GM19328 (cell line): ENCODE data around the gene SLAIN2.

ENCODE experiments used
- ATAC-seq: cut with Tn5 transposase; IDR thresholded peaks from one replicate; pipeline ENCODE4 v1.9.1; 2021; ENCODE audit warnings: mild to moderate bottlenecking, moderate library complexity; ENCODE audit not compliant: unreplicated experiment

Gene SLAIN2

GRCh38 chr4:48334236-48334635 lies 7.1 kb upstream of the SLAIN2 start:
- no peak for ATAC-seq

GRCh38 chr4:48334900-48335384 lies 6.4 kb upstream of the SLAIN2 start:
- ATAC-seq, result no peak

- ATAC-seq, result no peak
These were observed 5.0 kb upstream of the SLAIN2 start for GRCh38 chr4:48336146-48336870.

- ATAC-seq, result no peak
These were observed 3.6 kb upstream of the SLAIN2 start for GRCh38 chr4:48337731-48338130.

GRCh38 chr4:48339642-48340041 lies 1.7 kb upstream of the SLAIN2 start:
- ATAC-seq, result no peak

GRCh38 chr4:48340276-48340964 lies 909 bp upstream of the SLAIN2 start:
- ATAC-seq, result peak; percentile 1

GRCh38 chr4:48341776-48342605 lies 662 bp downstream of the SLAIN2 start:
- peak; percentile 16 for ATAC-seq

- no peak for ATAC-seq
These were observed 1.2 kb downstream of the SLAIN2 start for GRCh38 chr4:48342606-48342880.

GRCh38 chr4:48343035-48343434 lies 1.7 kb downstream of the SLAIN2 start:
- ATAC-seq, result no peak

- no peak for ATAC-seq
These were observed 2.2 kb downstream of the SLAIN2 start for GRCh38 chr4:48343551-48343950.

- ATAC-seq, result no peak
These were observed 4.2 kb downstream of the SLAIN2 start for GRCh38 chr4:48345542-48345941.

GRCh38 chr4:48346594-48346993 lies 5.3 kb downstream of the SLAIN2 start:
- no peak for ATAC-seq

GRCh38 chr4:48347282-48347921 lies 6.1 kb downstream of the SLAIN2 start:
- no peak for ATAC-seq

GRCh38 chr4:48350871-48351270 lies 9.5 kb downstream of the SLAIN2 start:
- no peak for ATAC-seq

GRCh38 chr4:48352793-48353192 lies 11.5 kb downstream of the SLAIN2 start:
- no peak for ATAC-seq

GRCh38 chr4:48356355-48356754 lies 15.0 kb downstream of the SLAIN2 start:
- no peak for ATAC-seq

GRCh38 chr4:48360285-48361011 lies 19.1 kb downstream of the SLAIN2 start:
- ATAC-seq, result no peak

- no peak for ATAC-seq
These were observed 19.7 kb downstream of the SLAIN2 start for GRCh38 chr4:48361012-48361400.

GRCh38 chr4:48366611-48367010 lies 25.3 kb downstream of the SLAIN2 start:
- no peak for ATAC-seq

GRCh38 chr4:48367016-48367415 lies 25.7 kb downstream of the SLAIN2 start:
- no peak for ATAC-seq

- no peak for ATAC-seq
These were observed 27.1 kb downstream of the SLAIN2 start for GRCh38 chr4:48368389-48368788.
